GM23338 (cell line): ENCODE measurements around the gene IL15RA. TPM values are rescaled to one million over a fixed set of nuclear protein-coding genes. Genes with fewer than 3 reads are reported as not detected.

Experiments used
- ATAC-seq: fragments of 200-7000 bp; cut with Tn5 transposase; 3 replicates; pipeline ENCODE4 v1.9.1; 2020
- DNase-seq: peaks from one replicate; pipeline ENCODE4 v3.0.0-alpha.2; 2015; ENCODE audit warnings: low spot score
- H2AFZ ChIP-seq: fragments of 200-600 bp; sonication (generic); 2 replicates; pipeline ENCODE4 v1.8.0; 2016; ENCODE audit warnings: antibody characterized with exemption, mild to moderate bottlenecking, moderate library complexity
- H3F3A ChIP-seq: fragments of 200-600 bp; sonication (generic); replicated peaks from 2 replicates; pipeline ENCODE4 v1.8.0; 2017; ENCODE audit warnings: antibody characterized with exemption, mixed run types, low read depth
- H3K27ac ChIP-seq: fragments of 200-600 bp; sonication (generic); 2 replicates; pipeline ENCODE4 v1.6.1; 2016; ENCODE audit warnings: low read depth
- H3K27me3 ChIP-seq: fragments of 200-600 bp; sonication (generic); 2 replicates; pipeline ENCODE4 v1.8.0; 2016; ENCODE audit warnings: mild to moderate bottlenecking, mixed run types, moderate library complexity; ENCODE audit not compliant: insufficient read depth
- H3K36me3 ChIP-seq: fragments of 200-600 bp; sonication (generic); 2 replicates; pipeline ENCODE4 v1.8.0; 2016; ENCODE audit warnings: mild to moderate bottlenecking; ENCODE audit not compliant: insufficient read depth
- H3K4me1 ChIP-seq: fragments of 200-600 bp; sonication (generic); 2 replicates; pipeline ENCODE4 v1.8.0; 2016; ENCODE audit warnings: mild to moderate bottlenecking, moderate library complexity; ENCODE audit not compliant: insufficient read depth
- H3K4me2 ChIP-seq: fragments of 200-600 bp; sonication (generic); 2 replicates; pipeline ENCODE4 v1.7.1; 2017; ENCODE audit warnings: mixed run types
- H3K4me3 ChIP-seq: fragments of 200-600 bp; sonication (generic); 2 replicates; pipeline ENCODE4 v1.6.1; 2016; ENCODE audit warnings: mixed run types
- H3K79me2 ChIP-seq: fragments of 200-600 bp; sonication (generic); replicated peaks from 2 replicates; pipeline ENCODE4 v1.8.0; 2017; ENCODE audit warnings: mild to moderate bottlenecking; ENCODE audit not compliant: insufficient read depth
- H3K9me2 ChIP-seq: fragments of 200-600 bp; sonication (generic); 2 replicates; pipeline ENCODE4 v1.8.0; 2017; ENCODE audit not compliant: insufficient read depth
- H4K20me1 ChIP-seq: fragments of 200-600 bp; sonication (generic); replicated peaks from 2 replicates; pipeline ENCODE4 v1.8.0; 2017; ENCODE audit warnings: mild to moderate bottlenecking; ENCODE audit not compliant: insufficient read depth
- H3K27ac Mint-ChIP-seq: 2 replicates; pipeline ENCODE4 v1.8.0; 2020; ENCODE audit warnings: inconsistent platforms, mild to moderate bottlenecking, moderate library complexity, mixed read lengths
- H3K27me3 Mint-ChIP-seq: 3 replicates; pipeline ENCODE4 v1.8.0; 2022; ENCODE audit warnings: low read depth, mild to moderate bottlenecking, moderate library complexity, mixed read lengths, inconsistent platforms; ENCODE audit not compliant: insufficient read depth, poor library complexity
- H3K36me3 Mint-ChIP-seq: 3 replicates; pipeline ENCODE4 v1.8.0; 2021; ENCODE audit warnings: low read depth, mild to moderate bottlenecking, inconsistent platforms, moderate library complexity, mixed read lengths
- H3K4me1 Mint-ChIP-seq: 3 replicates; pipeline ENCODE4 v1.8.0; 2020; ENCODE audit warnings: mild to moderate bottlenecking, inconsistent platforms, mixed read lengths
- H3K4me3 Mint-ChIP-seq: 3 replicates; pipeline ENCODE4 v1.8.0; 2021; ENCODE audit warnings: moderate library complexity, mild to moderate bottlenecking, inconsistent platforms, mixed read lengths
- H3K9me3 Mint-ChIP-seq: 3 replicates; pipeline ENCODE4 v1.8.0; 2020; ENCODE audit warnings: moderate library complexity, mild to moderate bottlenecking, inconsistent platforms, mixed read lengths
- CREB1 ChIP-seq: fragments of 250-450 bp; sonication (Bioruptor Pico); IDR thresholded peaks from 2 replicates; pipeline ENCODE4 v1.5.0; 2020; ENCODE audit warnings: low read depth, mild to moderate bottlenecking, moderate library complexity
- CTCF ChIP-seq, 2 experiments: fragments of 200-600 bp in 1 of 2; sonication (generic) in 1 of 2; conservative IDR thresholded peaks; 2 replicates each; pipeline versions ENCODE4 v1.5.1 to v1.6.1; 2016 to 2017; ENCODE audit warnings: antibody characterized with exemption in 2 of 2, low read depth in 2 of 2, mild to moderate bottlenecking in 2 of 2, moderate library complexity in 1 of 2
- EZH2 ChIP-seq: fragments of 200-600 bp; sonication (generic); IDR thresholded peaks from one replicate; pipeline ENCODE4 v1.8.0; 2017; ENCODE audit warnings: antibody characterized with exemption, mild to moderate bottlenecking, low read depth; ENCODE audit not compliant: unreplicated experiment
- EZH2phosphoT487 ChIP-seq: fragments of 200-600 bp; sonication (generic); IDR thresholded peaks from one replicate; pipeline ENCODE4 v1.8.1; 2018; ENCODE audit warnings: antibody characterized with exemption; ENCODE audit not compliant: unreplicated experiment
- JUNB ChIP-seq: IDR thresholded peaks from one replicate; pipeline ENCODE4 v1.6.1; 2016; ENCODE audit warnings: antibody characterized with exemption; ENCODE audit not compliant: unreplicated experiment
- POLR2AphosphoS5 ChIP-seq: IDR thresholded peaks from 2 replicates; pipeline ENCODE4 v1.6.1; 2016; ENCODE audit warnings: antibody characterized with exemption, low read depth
- REST ChIP-seq: IDR thresholded peaks from one replicate; pipeline ENCODE4 v1.6.1; 2018; ENCODE audit warnings: antibody characterized with exemption; ENCODE audit not compliant: unreplicated experiment
- ZNF114 ChIP-seq: fragments of 250-450 bp; sonication (Bioruptor Pico); IDR thresholded peaks from 2 replicates; pipeline ENCODE4 v1.5.0; 2020; ENCODE audit warnings: mild to moderate bottlenecking, moderate library complexity
- ZNF462 ChIP-seq: fragments of 250-450 bp; sonication (Bioruptor Pico); IDR thresholded peaks from 2 replicates; pipeline ENCODE4 v1.5.0; 2020; ENCODE audit warnings: mild to moderate bottlenecking, moderate library complexity
- polyA plus RNA-seq: library from polyadenylated mRNA; unstranded; fragments of >200 nt; fragmentation: Nextera tagmentation; extraction: Ambion mirVana; gene quantifications from 2 replicates; pipeline ENCODE4 v1.2.1, GENCODE V29; 2016
- total RNA-seq: library from RNA; depleted of rRNA; stranded (reverse); fragments of >200 nt; shearing (Covaris generic); gene quantifications from 2 replicates; pipeline ENCODE4 v1.2.3, GENCODE V29; 2014

Gene IL15RA
- total and polyA plus RNA-seq, 2 experiments from 2014 or later: 1.6 to 2.2 TPM

- no peak overlapping the region for H3K27ac ChIP-seq
- H3K79me2 ChIP-seq: no peaks in the 10 kb centered on the region
- H3F3A ChIP-seq: no peaks in the 10 kb centered on the region
- H3K4me1 ChIP-seq: no peaks in the 10 kb centered on the region
- H3K36me3 ChIP-seq: no peaks in the 10 kb centered on the region
- no peaks in the 10 kb centered on the region for H3K27me3 ChIP-seq
- H3K9me2 ChIP-seq: no peaks in the 10 kb centered on the region
- no peaks in the 10 kb centered on the region for H3K9me3 Mint-ChIP-seq
- H2AFZ ChIP-seq: no peak overlapping the region
- TF ChIP-seq REST: no peak
- TF ChIP-seq ZNF462 (CRISPR knock-in tag): no peak
- no peak for TF ChIP-seq CREB1 (CRISPR knock-in tag)
- TF ChIP-seq EZH2: no peak
- no peak for TF ChIP-seq CTCF (conservative IDR thresholded peaks at IDR 0.05; ENCODE audit: low read depth in 2 of 2)
- TF ChIP-seq POLR2AphosphoS5: no peak
- TF ChIP-seq ZNF114: no peak
- TF ChIP-seq JUNB: no peak
- TF ChIP-seq EZH2phosphoT487: no peak
- no peaks in the 10 kb centered on the region for H3K36me3 Mint-ChIP-seq
- peaks cover 7% of the 10 kb centered on the region for H3K27me3 Mint-ChIP-seq
- H3K4me1 Mint-ChIP-seq: no peaks in the 10 kb centered on the region
- ATAC-seq (no peak), DNase-seq (no peak)
- H3K4me3 ChIP-seq: no peak overlapping the region
- H3K4me2 ChIP-seq: no peak overlapping the region
- no peak overlapping the region for H3K4me3 Mint-ChIP-seq
- no peaks in the 10 kb centered on the region for H4K20me1 ChIP-seq
- H3K27ac Mint-ChIP-seq: no peak overlapping the region
Observed at GRCh38 chr10:5968037-5968680, 9.2 kb downstream of the IL15RA start.
